Lower leg skin (tissue), 4 donors: Measurements from ENCODE around the gene ECT2L. TPM values are rescaled to one million over a fixed set of nuclear protein-coding genes. Genes with fewer than 3 reads are reported as not detected.

Experiments used
- DNase-seq, 2 donors: peaks; one replicate each; pipeline ENCODE4 v3.0.0-alpha.2; 2019; ENCODE audit warnings: low spot score in 2 of 2
- H3K4me3 ChIP-seq: fragments of 200-600 bp; sonication (generic); 2 replicates; pipeline ENCODE4 v1.5.1; 2017; ENCODE audit warnings: mild to moderate bottlenecking, low read depth; ENCODE audit not compliant: poor library complexity, severe bottlenecking
- POLR2A ChIP-seq, 2 donors: fragments of 450-650 bp; IDR thresholded peaks; one replicate each; pipeline ENCODE4 v1.6.1; 2016 to 2017; ENCODE audit warnings: antibody characterized with exemption in 2 of 2, mild to moderate bottlenecking in 1 of 2, moderate library complexity in 1 of 2
- WGBS, 2 donors: methylation state at CpG; one replicate each; pipeline ENCODE4 v1.1.5; 2018; 5-methylcytosine and 5-hydroxymethylcytosine counted together
- intact Hi-C: fragments of 100-400 bp; cut with DNase I; formaldehyde crosslinking; loops from one replicate; pipeline ENCODE4 v1.15.0; 2023; ENCODE audit warnings: low total_unique reads
- total RNA-seq, 4 donors: library from RNA; depleted of rRNA; stranded (reverse); fragments of >200 nt; gene quantifications; one replicate each; pipeline ENCODE4 v1.1.0, GENCODE V29; 2016
- TF ChIP-seq, protein P1 (sequence below), 3 donors: fragments of 450-650 bp; IDR thresholded peaks; one replicate each; pipeline ENCODE4 v1.5.1; 2016; ENCODE audit warnings: antibody characterized with exemption in 3 of 3, mild to moderate bottlenecking in 3 of 3, moderate library complexity in 2 of 3

The ECT2L gene
- total RNA-seq, 4 donors from 2014 or later, result 0.08 to 0.26 (median 0.10) TPM; not detected in 1

DNA sequence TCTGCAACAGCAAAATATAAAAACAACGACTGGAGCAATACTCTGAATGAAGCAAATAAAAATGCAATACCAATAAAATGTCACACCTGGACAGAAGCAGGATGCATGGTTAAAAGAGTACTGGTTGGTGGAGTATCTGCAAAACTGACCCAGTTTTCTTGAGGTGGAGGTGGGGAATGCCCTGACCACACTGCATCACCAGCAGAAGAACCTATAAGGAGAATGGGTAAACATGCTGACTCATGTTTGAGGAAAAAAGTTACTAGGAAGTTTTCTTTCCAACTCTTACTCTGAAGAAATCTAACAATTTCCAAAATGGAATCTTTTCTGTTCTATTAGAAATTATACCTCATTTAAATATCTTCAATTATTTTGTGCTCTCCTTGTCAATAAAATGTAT is 148.5 kb downstream of the ECT2L start:
- intact Hi-C loops, result no loop called here
- 75 to 90% methylated on average over 1 of the region's 1 CpG for WGBS, 2 donors
- TF ChIP-seq, protein P1, sequence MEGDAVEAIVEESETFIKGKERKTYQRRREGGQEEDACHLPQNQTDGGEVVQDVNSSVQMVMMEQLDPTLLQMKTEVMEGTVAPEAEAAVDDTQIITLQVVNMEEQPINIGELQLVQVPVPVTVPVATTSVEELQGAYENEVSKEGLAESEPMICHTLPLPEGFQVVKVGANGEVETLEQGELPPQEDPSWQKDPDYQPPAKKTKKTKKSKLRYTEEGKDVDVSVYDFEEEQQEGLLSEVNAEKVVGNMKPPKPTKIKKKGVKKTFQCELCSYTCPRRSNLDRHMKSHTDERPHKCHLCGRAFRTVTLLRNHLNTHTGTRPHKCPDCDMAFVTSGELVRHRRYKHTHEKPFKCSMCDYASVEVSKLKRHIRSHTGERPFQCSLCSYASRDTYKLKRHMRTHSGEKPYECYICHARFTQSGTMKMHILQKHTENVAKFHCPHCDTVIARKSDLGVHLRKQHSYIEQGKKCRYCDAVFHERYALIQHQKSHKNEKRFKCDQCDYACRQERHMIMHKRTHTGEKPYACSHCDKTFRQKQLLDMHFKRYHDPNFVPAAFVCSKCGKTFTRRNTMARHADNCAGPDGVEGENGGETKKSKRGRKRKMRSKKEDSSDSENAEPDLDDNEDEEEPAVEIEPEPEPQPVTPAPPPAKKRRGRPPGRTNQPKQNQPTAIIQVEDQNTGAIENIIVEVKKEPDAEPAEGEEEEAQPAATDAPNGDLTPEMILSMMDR (IDR thresholded peaks at IDR 0.05), result no peak
- no peak for TF ChIP-seq POLR2A (IDR thresholded peaks at IDR 0.05)
- DNase-seq, result no peak
- no peak overlapping the region for H3K4me3 ChIP-seq

DNA sequence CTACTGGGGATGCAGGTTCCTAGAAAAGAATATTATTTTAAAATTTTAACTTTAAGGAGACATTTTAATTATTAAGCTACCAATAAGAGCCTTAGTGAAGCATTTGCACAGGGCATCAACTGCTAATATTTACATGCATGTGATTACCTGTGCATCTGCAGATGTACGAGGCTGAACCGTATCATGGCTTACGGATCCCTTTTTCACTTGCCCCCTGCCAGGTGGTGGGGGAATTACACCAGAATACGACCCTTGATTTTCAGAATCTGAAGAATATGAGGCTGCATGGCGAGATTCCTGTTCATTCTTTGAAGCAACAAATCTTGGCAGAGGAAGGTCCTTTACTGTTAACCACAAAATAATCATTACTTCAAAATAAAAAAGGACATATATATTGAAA is 149.5 kb downstream of the ECT2L start:
- WGBS, 2 donors, result 89 to 92% methylated on average over 5 of the region's 5 CpGs
- TF ChIP-seq POLR2A (IDR thresholded peaks at IDR 0.05), result no peak
- TF ChIP-seq, protein P1 (IDR thresholded peaks at IDR 0.05), result no peak
- no peak for DNase-seq
- intact Hi-C loops, result no loop called here
- H3K4me3 ChIP-seq, result no peak overlapping the region

DNA sequence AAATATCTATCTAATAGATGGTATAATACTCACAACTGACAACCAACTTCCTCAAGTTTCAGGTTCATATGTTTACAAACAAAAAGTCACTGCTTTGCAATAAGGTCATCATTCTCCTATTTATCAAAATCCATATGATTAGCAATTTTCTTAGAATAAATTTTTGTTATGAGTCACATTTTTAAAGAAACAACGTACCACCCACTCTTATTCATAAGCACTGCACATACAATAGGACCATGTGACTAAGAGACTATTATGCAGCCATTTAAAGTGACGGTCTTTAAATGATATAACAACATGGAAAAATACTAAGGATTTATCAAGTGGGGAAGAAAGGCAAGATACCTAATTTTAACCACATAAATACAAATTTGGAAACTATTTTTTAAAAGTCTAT is 152.1 kb downstream of the ECT2L start:
- intact Hi-C loops, result no loop called here
- no peak for TF ChIP-seq POLR2A (IDR thresholded peaks at IDR 0.05)
- TF ChIP-seq, protein P1 (IDR thresholded peaks at IDR 0.05), result no peak
- no peak for DNase-seq
- WGBS, 2 donors, result 67 to 73% methylated on average over 2 of the region's 2 CpGs
- H3K4me3 ChIP-seq, result no peak overlapping the region

DNA sequence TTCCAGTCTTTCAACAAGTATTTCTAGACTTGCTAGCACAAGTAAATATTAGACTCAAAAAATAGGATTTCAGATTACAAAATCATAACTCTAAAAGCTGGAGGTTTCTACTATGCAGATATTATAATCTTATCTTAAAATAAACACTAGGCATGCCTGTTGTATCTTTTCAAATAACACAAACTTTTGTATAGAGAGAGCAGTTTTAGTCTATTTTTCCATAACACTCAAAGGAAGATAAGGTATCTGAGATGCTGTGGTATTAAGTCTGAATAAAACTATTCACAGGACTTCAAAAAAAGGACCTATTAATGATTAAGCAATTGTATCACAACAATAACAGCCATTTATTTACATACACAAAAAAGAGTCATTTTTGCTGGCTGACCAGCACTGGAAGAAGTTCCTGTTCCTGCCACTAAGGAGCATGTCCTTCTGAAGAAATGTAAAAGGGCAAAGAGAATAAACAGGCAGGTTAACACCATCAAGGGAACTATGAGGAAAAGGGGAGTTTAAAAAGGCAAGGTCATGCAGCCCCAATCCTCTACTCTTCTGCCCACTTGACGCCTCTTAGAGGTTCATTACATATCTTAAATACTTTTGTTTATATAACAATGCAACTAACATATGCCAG is 152.8 kb downstream of the ECT2L start:
- DNase-seq, result no peak
- H3K4me3 ChIP-seq, result no peak overlapping the region
- no peak for TF ChIP-seq POLR2A (IDR thresholded peaks at IDR 0.05)
- TF ChIP-seq, protein P1 (IDR thresholded peaks at IDR 0.05), result no peak
- WGBS, 2 donors, result 83 to 96% methylated on average over 1 of the region's 1 CpG
- intact Hi-C loops, result no loop called here

DNA sequence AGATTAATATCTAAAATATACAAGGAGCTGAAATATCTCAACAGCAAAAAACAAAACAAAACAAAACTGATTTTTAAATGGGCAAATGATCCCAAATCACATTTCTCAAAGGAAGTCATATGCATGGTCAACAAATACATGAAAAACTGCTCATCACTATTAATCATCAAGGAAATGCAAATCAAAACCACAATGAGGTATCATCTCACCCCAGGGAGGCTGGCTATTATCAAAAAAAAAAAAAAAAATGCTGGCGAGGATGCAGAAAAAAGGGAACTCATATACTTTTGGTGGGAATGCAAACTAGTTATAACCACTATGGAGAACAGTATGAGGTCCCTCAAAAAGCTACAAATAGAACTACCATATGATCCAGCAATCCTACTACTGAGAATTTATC is 157.6 kb downstream of the ECT2L start:
- no peak for TF ChIP-seq POLR2A (IDR thresholded peaks at IDR 0.05)
- TF ChIP-seq, protein P1 (IDR thresholded peaks at IDR 0.05), result no peak
- DNase-seq, result no peak
- H3K4me3 ChIP-seq, result no peak overlapping the region
- WGBS, 2 donors, result 0 to 74% methylated on average over 1 of the region's 1 CpG
- intact Hi-C loops, result no loop called here

Other genes with a start within 250 kb of the ECT2L start
- 10 to 100 TPM; 16.5 to 23.4 (median 20.6) TPM for gene CCDC28A, start 22.3 kb upstream of the ECT2L start, total RNA-seq
- 100 to 1,000 TPM in 1 of 4 donors, 10 to 100 TPM in 3; 47.1 to 111 (median 67.6) TPM for gene REPS1, start 192.2 kb downstream of the ECT2L start, total RNA-seq
- 10 to 100 TPM in 3 of 4 donors, 1 to 10 TPM in 1; 8.8 to 23.0 (median 12.2) TPM for gene ABRACL, start 232.7 kb downstream of the ECT2L start, total RNA-seq